Measurements from ENCODE around the gene STAT1.

The STAT1 gene

DNA sequence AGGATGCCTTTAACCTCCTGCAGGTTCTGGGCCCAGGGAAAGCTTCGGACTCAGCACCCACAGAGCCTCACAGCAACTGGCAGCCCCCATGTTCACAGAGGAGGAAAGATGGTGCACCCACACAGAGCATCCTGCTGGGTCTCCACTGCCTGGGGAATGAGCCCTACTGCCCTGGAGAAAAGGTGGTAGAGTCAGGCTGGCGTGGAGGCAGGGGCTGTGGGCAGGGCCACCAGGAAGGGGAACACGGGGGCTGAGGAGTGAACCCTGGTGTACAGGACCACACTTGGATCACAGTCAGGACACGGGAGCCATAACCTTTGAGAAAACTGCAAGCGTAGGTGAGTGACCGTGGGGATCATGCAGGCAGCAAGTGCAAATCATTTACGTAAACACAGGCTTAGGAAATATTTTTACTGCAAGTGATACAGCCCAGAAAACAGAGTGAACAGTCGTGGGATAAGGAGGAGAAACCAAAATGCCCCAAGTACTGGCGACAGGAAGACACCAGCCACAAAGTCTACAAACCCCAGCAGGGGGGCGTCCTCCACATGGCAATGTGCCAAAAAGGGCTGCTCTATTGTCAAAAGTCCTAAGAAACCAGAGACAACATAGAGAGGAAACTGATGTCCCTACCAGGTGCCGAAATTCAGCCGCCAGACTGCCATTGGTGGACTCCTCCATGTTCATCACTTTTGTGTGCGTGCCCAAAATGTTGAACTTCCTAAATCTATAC is 27.6 kb downstream of the STAT1 start:
- Histone ChIP-seq H3K36me3 (ENCODE audit: control insufficient read depth, insufficient read depth, low read length) (peaks cover 34% of the 10 kb centered on the region), H3K27me3 (ENCODE audit: control insufficient read depth, insufficient read depth, low read length) (no peaks in the 10 kb centered on the region), H3K4me3 (ENCODE audit: low read length) (no peak overlapping the region), H3K9me3 (ENCODE audit: control insufficient read depth, insufficient read depth, low read length) (no peaks in the 10 kb centered on the region), H3K4me1 (ENCODE audit: control insufficient read depth, insufficient read depth, low read length) (no peaks in the 10 kb centered on the region), H3K27ac (ENCODE audit: low read length) (no peak overlapping the region)
- no peak for DNase-seq (ENCODE audit: low read depth, low spot score)
- WGBS (ENCODE audit: insufficient coverage, insufficient read length), result no CpG with 5 or more reads among the region's 13 CpGs

DNA sequence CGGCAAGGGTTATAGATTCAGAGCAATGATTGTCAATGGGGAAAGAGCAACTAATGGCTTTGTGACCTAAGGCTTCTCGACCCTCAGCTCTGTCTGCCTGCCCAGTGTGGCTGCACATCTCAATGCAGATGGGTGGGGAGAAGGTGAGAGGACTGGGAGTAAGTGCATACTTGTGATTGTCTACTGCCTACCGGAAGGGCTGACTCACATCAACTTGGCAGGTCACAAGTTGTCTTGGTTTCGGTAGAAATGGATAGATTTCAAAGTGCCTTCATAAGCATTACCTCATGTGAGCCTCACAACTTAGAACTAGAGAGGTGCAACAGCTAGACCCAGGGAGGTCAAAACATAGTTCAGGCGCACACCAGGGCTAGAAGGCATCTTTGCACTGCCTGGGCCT is 29.4 kb downstream of the STAT1 start:
- no peak overlapping the region for H3K4me3 ChIP-seq (ENCODE audit: low read length)
- no peaks in the 10 kb centered on the region for H3K4me1 ChIP-seq (ENCODE audit: control insufficient read depth, insufficient read depth, low read length)
- H3K36me3 ChIP-seq (ENCODE audit: control insufficient read depth, insufficient read depth, low read length), result peaks cover 35% of the 10 kb centered on the region
- H3K27me3 ChIP-seq (ENCODE audit: control insufficient read depth, insufficient read depth, low read length), result no peaks in the 10 kb centered on the region
- H3K9me3 ChIP-seq (ENCODE audit: control insufficient read depth, insufficient read depth, low read length), result no peaks in the 10 kb centered on the region
- DNase-seq (ENCODE audit: low read depth, low spot score), result no peak
- H3K27ac ChIP-seq (ENCODE audit: low read length), result no peak overlapping the region
- WGBS (ENCODE audit: insufficient coverage, insufficient read length), result no CpG with 5 or more reads among the region's 5 CpGs

DNA sequence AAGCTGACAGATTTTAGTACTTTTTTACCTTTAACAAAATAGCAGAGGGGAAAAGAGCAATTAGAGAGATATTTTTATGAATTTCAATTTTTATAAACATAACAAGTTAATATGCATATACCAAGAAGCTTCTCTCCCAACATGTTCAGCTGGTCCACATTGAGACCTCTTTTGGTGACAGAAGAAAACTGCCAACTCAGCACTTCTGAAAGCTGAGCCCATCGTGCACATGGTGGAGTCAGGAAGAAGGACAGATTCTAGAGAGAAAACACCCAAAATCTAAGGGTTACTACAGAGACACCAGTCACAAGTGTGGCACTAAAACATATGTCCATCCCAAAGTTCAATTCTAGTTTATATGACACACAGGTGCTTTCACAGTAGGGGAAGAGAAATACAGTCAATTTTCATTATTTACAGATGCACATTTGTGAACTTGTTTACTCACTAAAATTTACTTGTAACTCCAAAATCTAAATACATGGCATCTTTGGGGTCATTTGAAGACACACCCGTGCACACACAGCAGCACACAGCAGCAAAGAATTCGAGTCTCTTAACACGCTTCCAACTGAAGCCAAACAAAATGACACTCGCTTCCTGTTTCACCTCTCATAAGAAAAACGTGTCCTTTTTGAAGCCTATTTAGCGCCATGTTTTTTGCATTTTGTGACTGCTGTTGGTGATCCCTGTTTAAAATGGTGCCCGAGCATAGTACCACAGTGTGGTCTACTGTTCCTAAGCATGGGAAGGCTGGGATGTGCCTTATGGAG is 31.5 kb downstream of the STAT1 start:
- no peaks in the 10 kb centered on the region for H3K27me3 ChIP-seq (ENCODE audit: control insufficient read depth, insufficient read depth, low read length)
- H3K27ac ChIP-seq (ENCODE audit: low read length), result no peak overlapping the region
- no peaks in the 10 kb centered on the region for H3K9me3 ChIP-seq (ENCODE audit: control insufficient read depth, insufficient read depth, low read length)
- H3K4me1 ChIP-seq (ENCODE audit: control insufficient read depth, insufficient read depth, low read length), result no peaks in the 10 kb centered on the region
- H3K36me3 ChIP-seq (ENCODE audit: control insufficient read depth, insufficient read depth, low read length), result peaks cover 37% of the 10 kb centered on the region
- DNase-seq (ENCODE audit: low read depth, low spot score), result no peak
- WGBS (ENCODE audit: insufficient coverage, insufficient read length), result no CpG with 5 or more reads among the region's 8 CpGs
- no peak overlapping the region for H3K4me3 ChIP-seq (ENCODE audit: low read length)

DNA sequence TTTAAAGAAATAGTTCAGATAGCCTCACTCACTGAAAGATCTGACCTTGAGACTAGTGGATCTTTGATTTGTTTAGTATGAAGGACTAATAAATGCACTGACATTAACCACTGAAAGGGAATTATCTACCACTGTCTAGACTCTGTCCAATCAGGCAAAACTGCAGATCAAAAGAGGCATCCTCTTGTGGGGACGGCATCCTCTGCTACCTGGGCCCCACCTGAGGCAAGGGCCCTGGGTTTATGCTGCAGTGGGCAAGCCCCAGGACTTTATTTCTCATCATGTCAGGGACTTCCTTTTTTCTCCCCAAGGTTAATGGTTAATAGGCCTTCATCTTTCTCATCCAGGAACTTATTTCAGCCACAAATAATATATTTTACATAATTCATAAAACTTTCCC is 32.2 kb downstream of the STAT1 start:
- Histone ChIP-seq H3K4me1 (ENCODE audit: control insufficient read depth, insufficient read depth, low read length) (no peaks in the 10 kb centered on the region), H3K27ac (ENCODE audit: low read length) (no peak overlapping the region), H3K4me3 (ENCODE audit: low read length) (no peak overlapping the region), H3K36me3 (ENCODE audit: control insufficient read depth, insufficient read depth, low read length) (peaks cover 38% of the 10 kb centered on the region), H3K9me3 (ENCODE audit: control insufficient read depth, insufficient read depth, low read length) (no peaks in the 10 kb centered on the region), H3K27me3 (ENCODE audit: control insufficient read depth, insufficient read depth, low read length) (no peaks in the 10 kb centered on the region)
- no CpG with 5 or more reads among the region's 1 CpG for WGBS (ENCODE audit: insufficient coverage, insufficient read length)
- no peak for DNase-seq (ENCODE audit: low read depth, low spot score)

DNA sequence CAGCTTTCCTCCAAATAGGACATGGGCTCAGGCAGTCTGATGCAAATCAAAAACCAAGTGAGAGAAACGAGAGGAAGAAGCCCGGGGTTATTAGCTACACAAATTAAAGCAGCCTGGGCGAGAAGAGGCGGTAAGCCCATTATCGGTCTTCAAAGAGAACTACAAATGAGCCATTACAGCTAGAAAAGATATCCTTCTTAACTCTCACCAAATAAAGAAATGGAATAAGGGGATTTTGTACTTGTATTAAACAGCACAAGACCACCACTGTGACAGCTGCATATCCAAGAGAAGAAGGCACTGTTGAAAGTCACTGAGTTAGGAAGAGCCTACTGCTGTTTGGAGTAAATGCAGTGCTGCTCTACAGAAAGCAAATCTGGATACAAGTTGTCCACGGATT is 32.6 kb downstream of the STAT1 start:
- Histone ChIP-seq H3K4me1 (ENCODE audit: control insufficient read depth, insufficient read depth, low read length) (no peaks in the 10 kb centered on the region), H3K27ac (ENCODE audit: low read length) (no peak overlapping the region), H3K9me3 (ENCODE audit: control insufficient read depth, insufficient read depth, low read length) (no peaks in the 10 kb centered on the region), H3K4me3 (ENCODE audit: low read length) (no peak overlapping the region), H3K27me3 (ENCODE audit: control insufficient read depth, insufficient read depth, low read length) (no peaks in the 10 kb centered on the region), H3K36me3 (ENCODE audit: control insufficient read depth, insufficient read depth, low read length) (peaks cover 38% of the 10 kb centered on the region)
- WGBS (ENCODE audit: insufficient coverage, insufficient read length), result no CpG with 5 or more reads among the region's 6 CpGs
- DNase-seq (ENCODE audit: low read depth, low spot score), result no peak

DNA sequence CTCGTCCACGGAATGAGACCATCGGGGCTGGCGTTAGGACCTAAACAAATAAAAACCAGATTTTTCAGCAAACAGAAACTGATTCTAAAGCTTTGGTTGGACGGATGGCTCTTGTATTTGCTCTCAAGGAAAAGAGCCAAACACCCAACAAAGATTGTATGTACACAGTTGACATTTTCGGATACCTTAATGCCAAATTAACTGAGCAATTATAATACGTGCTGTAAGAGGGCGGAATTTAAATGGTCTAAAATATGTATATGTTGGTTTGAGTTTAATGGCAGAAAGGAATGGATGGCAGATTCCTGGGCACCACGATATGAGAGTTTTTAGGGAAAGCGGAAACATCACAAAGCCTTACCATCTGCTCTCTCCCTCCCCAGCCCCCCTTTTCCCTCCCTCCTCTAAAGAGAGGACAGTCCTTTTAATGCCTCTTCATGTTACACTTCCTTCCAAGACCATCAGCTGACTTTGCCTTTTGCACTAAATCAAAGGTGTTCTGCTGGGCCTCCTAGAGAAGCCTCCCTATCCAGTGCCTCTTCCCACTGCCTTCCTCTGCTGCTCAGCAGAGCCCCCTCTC is 33.3 kb downstream of the STAT1 start:
- no peaks in the 10 kb centered on the region for H3K9me3 ChIP-seq (ENCODE audit: control insufficient read depth, insufficient read depth, low read length)

DNA sequence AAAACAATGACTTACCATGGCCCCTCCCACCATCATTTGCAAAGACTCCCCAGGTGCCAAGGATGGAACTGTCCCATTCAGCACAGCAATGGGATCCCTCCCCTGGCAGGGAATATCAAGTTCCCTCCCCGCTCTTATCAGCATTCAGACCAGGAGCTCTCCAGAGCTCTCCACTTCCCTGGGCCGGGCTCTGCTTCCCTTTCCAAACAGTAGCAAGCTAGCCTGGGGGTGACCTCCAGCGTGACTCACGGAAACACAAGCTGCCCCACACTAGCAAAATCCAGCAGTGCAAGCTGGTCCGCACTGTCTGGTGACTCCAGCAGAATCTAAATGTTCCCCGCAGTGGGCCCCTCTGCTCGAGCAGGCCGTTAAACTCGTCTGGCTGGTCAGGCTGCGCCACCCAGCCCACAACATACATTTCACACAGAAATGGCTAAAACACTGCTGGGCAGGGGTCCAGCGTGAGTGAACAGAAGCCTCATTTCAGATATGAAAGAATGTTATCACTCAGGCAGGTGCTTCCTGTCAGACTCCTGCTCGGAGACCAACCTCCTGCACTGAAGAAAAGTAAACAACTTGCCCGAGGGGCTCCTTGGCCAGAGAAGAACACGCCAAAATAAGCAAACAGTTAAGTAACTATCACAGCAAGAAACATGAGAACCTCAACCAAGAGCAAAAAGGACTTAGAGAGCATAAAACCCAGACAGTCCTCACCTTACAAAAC is 33.9 kb downstream of the STAT1 start:
- Histone ChIP-seq H3K27me3 (ENCODE audit: control insufficient read depth, insufficient read depth, low read length) (no peaks in the 10 kb centered on the region), H3K9me3 (ENCODE audit: control insufficient read depth, insufficient read depth, low read length) (no peaks in the 10 kb centered on the region), H3K4me1 (ENCODE audit: control insufficient read depth, insufficient read depth, low read length) (no peaks in the 10 kb centered on the region), H3K27ac (ENCODE audit: low read length) (no peak overlapping the region), H3K36me3 (ENCODE audit: control insufficient read depth, insufficient read depth, low read length) (peaks cover 34% of the 10 kb centered on the region; the same call in 1 of the 2 replicates), H3K4me3 (ENCODE audit: low read length) (no peak overlapping the region)
- no CpG with 5 or more reads among the region's 14 CpGs for WGBS (ENCODE audit: insufficient coverage, insufficient read length)
- DNase-seq (ENCODE audit: low read depth, low spot score), result no peak

More for the DNA sequence above, 33.3 kb downstream of the STAT1 start:
- DNase-seq (ENCODE audit: low read depth, low spot score), result no peak
- Histone ChIP-seq H3K36me3 (ENCODE audit: control insufficient read depth, insufficient read depth, low read length) (peaks cover 35% of the 10 kb centered on the region; the same call in 1 of the 2 replicates), H3K27ac (ENCODE audit: low read length) (no peak overlapping the region), H3K4me3 (ENCODE audit: low read length) (no peak overlapping the region), H3K27me3 (ENCODE audit: control insufficient read depth, insufficient read depth, low read length) (no peaks in the 10 kb centered on the region), H3K4me1 (ENCODE audit: control insufficient read depth, insufficient read depth, low read length) (no peaks in the 10 kb centered on the region)
- 100% methylated on average over 2 of the region's 10 CpGs for WGBS (ENCODE audit: insufficient coverage, insufficient read length)

DNA sequence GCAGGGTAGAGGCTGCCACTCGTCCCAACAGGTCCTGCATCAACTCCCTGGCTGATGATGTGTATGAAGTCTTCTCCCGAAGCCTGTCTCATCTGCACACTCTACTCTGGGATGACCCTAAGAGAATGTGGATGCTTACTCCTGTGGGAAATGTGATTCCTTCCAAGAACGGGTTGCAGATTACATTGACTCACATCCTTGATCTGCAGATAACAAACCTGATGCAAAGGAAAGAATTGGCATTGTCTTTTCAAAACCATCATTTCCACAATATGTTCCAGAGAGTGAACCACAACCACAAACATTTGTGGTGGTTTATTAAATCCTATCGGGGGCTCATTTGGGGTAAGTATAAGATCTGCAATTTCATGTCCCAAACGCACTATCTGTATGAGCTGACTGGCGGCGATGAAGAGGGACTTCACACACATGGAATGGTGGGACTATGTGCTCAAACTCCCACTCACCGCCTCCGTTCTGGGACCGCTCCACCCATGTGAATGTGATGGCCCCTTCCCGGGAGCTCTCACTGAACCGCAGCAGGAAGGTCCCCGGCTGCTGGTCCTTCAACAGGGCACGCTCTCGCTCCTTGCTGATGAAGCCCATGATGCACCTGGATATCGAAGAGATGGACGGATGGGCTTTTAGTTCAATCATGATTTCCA is 35.5 kb downstream of the STAT1 start:
- Histone ChIP-seq H3K4me3 (ENCODE audit: low read length) (no peak overlapping the region), H3K27ac (ENCODE audit: low read length) (no peak overlapping the region), H3K36me3 (ENCODE audit: control insufficient read depth, insufficient read depth, low read length) (peaks cover 31% of the 10 kb centered on the region; the same call in 1 of the 2 replicates), H3K9me3 (ENCODE audit: control insufficient read depth, insufficient read depth, low read length) (no peaks in the 10 kb centered on the region), H3K27me3 (ENCODE audit: control insufficient read depth, insufficient read depth, low read length) (no peaks in the 10 kb centered on the region), H3K4me1 (ENCODE audit: control insufficient read depth, insufficient read depth, low read length) (no peaks in the 10 kb centered on the region)
- WGBS (ENCODE audit: insufficient coverage, insufficient read length), result no CpG with 5 or more reads among the region's 17 CpGs
- no peak for DNase-seq (ENCODE audit: low read depth, low spot score)

DNA sequence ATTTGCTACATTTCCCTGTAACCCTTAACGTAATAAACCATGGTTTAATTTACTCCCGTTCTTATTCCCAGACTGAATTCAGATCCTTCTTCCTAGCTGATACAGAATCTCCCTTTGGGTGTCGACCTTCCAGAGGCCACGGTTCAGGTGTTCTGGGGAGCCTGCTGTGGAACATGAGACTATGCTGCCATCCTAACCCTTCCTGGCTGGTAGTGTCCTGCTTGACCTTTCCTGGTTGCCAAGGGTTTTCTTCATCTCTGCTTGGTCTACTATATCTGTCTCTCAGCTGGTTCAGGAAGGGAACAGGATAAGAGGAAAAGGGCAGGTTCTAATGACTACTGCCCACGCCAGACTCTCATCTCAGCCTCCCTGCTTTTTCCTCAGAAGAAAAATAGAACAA is 36.5 kb downstream of the STAT1 start:
- no peak overlapping the region for H3K4me3 ChIP-seq (ENCODE audit: low read length)
- H3K4me1 ChIP-seq (ENCODE audit: control insufficient read depth, insufficient read depth, low read length), result no peaks in the 10 kb centered on the region
- no CpG with 5 or more reads among the region's 5 CpGs for WGBS (ENCODE audit: insufficient coverage, insufficient read length)
- no peaks in the 10 kb centered on the region for H3K9me3 ChIP-seq (ENCODE audit: control insufficient read depth, insufficient read depth, low read length)
- no peak overlapping the region for H3K27ac ChIP-seq (ENCODE audit: low read length)
- H3K27me3 ChIP-seq (ENCODE audit: control insufficient read depth, insufficient read depth, low read length), result no peaks in the 10 kb centered on the region
- peaks cover 24% of the 10 kb centered on the region; the same call in 1 of the 2 replicates for H3K36me3 ChIP-seq (ENCODE audit: control insufficient read depth, insufficient read depth, low read length)
- no peak for DNase-seq (ENCODE audit: low read depth, low spot score)

DNA sequence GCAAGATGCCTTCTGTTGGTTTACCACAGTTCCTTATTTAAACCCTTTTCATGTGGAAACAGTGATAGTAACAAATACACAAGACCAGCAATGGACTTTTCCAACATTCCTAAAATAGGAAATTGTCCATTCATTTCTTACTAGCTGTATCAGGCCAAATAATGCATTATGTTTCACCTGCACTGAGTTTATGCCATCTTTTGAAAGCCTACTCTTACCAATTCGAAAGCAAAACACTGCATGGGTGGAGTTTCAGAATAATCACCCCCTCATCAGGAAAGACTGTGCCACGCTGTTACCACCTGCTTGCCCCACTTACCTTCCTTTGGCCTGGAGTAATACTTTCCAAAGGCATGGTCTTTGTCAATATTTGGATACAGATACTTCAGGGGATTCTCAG is 37.5 kb downstream of the STAT1 start:
- peaks cover 24% of the 10 kb centered on the region; the same call in 1 of the 2 replicates for H3K36me3 ChIP-seq (ENCODE audit: control insufficient read depth, insufficient read depth, low read length)
- WGBS (ENCODE audit: insufficient coverage, insufficient read length), result no CpG with 5 or more reads among the region's 2 CpGs
- no peak for DNase-seq (ENCODE audit: low read depth, low spot score)

More for the DNA sequence above, 37.5 kb downstream of the STAT1 start:
- no peaks in the 10 kb centered on the region for H3K4me1 ChIP-seq (ENCODE audit: control insufficient read depth, insufficient read depth, low read length)
- no peaks in the 10 kb centered on the region for H3K9me3 ChIP-seq (ENCODE audit: control insufficient read depth, insufficient read depth, low read length)
- H3K4me3 ChIP-seq (ENCODE audit: low read length), result no peak overlapping the region
- H3K27me3 ChIP-seq (ENCODE audit: control insufficient read depth, insufficient read depth, low read length), result no peaks in the 10 kb centered on the region
- H3K27ac ChIP-seq (ENCODE audit: low read length), result no peak overlapping the region
